Tibial nerve (tissue), 3 donors: ENCODE results near the gene PLB1.

Experiments
- EP300 ChIP-seq, 2 donors: sonication (generic); formaldehyde crosslinking; IDR thresholded peaks; one replicate each; pipeline ENCODE4 v1.6.1; 2017; ENCODE audit warnings: antibody characterized with exemption in 2 of 2, mild to moderate bottlenecking in 1 of 2
- POLR2A ChIP-seq, 2 donors: fragments of 450-650 bp; IDR thresholded peaks; one replicate each; pipeline ENCODE4 v1.6.1; 2017; ENCODE audit warnings: antibody characterized with exemption in 2 of 2, mild to moderate bottlenecking in 2 of 2, moderate library complexity in 2 of 2

GRCh38 chr2:28629910-28630309 is 134.1 kb downstream of the PLB1 start:
- TF ChIP-seq POLR2A (IDR thresholded peaks at IDR 0.05) (no peak), EP300 (IDR thresholded peaks at IDR 0.05) (no peak)
